Limb (tissue), 2 donors: ENCODE measurements around the gene RO60.
"Not testable (repeated sequence)": the region's sequence is repeated elsewhere in the genome, so short reads cannot be mapped to it uniquely, and the experiment has no call there.

Experiments
- DNase-seq, 2 donors: peaks; one replicate each; pipeline ENCODE4 v3.0.0-alpha.2; 2016; ENCODE audit errors: extremely low spot score in 2 of 2

Gene RO60

DNA sequence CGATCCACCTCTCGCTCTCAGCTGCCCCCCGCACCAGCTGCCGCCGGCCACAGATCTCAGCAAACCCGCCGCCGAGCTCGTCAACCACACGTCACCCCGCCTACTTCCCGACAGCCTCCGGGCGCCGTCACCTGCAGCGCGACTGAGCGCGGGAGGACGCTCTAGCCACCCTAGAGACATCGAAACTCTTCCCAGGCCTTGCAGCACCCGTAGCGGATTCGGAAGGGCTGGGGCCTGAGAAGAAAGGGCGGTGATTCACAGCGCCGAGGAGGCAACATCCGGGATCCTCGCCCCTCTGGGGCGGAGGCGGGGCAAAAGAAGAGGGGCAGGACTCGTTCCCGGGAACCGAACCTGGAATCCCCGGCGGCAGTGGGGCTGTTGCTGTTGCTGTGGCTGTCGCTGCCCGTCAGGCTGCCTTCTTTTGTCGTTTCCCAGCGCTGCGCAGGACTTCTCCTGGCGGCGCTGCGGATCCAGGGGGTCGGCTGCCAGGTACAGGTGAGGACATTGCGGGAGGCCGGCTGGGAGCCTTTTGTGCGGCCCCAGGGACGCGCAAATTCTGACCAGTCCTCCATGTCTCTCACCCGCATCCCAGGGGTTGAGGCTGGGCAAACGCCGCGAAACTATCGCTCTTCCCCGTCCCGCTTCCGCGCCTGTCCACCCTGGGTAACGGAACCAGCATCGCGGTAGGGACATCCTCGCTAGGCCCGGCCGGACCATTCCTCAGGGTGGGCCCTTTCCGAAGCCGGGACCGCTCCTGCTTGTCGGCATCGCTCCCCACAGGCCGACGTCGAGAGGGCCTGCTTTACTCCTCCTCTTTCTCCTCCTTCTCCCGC lies at the start of gene RO60, which contains the start of gene UCHL5:
Gene RO60, plus strand, starts transcription at position 331 of the 833 bp plus-strand sequence. CDS start 9,443 bp downstream, outside the sequence.
Gene UCHL5, minus strand, starts transcription at position 79 of the 833 bp plus-strand sequence. CDS start 100 bp downstream, outside the sequence.
- peak; percentile 97 for DNase-seq

DNA sequence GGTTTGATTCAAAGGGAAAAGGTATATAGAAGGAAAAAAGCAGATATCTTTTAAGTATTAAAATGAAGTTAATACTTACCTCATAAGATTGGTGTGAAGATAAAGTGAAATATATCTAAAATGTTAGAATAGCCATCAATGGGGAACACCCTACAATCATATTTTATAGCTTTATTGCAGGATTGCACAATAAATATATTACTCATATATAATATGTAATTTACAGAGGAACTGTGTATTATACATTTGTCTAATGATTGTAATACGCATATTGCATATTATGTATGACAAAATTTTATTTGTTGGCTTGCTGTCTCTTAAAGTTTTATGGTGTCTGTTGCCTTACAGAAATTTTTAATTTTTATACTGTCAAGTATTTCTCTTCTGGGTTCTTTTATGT lies 48.0 kb upstream of the RO60 start:
- no peak for DNase-seq

DNA sequence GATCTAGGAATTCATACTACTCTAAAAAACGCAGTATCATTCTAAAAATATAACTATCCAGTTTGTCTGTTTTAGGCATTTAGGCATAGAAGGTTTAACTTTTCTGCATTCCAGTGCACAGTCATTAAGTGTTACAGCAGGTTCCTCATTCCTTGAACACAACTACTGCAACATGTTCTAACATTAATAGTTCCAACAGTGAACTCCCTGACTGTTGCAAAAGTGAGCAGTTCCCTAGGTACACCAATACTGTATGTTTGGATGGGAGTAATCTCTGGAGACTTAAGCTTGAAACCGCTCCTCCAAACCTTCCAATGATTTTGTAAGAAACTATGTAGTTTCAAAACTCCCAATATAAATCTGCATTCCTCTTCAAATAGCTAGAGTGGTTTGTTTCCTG lies 46.4 kb upstream of the RO60 start:
- peak in 1 of 2 donors; percentile 30 for DNase-seq

DNA sequence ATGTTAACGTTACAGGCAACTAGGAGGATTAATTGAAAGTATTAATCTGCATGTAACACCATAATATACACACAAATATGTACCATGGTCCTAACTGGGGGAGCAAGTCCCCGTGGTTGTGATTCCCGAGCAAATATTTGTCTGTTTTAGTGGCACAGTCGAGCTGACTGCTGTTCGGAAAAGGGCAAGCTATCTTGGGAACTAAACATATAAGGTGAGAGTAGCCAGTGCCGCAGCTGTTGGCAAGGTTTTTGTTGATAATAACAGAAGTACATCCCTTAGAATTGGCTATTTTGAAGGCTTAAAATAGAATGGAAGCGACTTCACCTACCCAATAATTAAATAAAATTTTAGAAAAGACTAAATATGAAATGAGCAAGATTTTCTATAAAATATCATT lies 45.7 kb upstream of the RO60 start:
- no peak for DNase-seq

DNA sequence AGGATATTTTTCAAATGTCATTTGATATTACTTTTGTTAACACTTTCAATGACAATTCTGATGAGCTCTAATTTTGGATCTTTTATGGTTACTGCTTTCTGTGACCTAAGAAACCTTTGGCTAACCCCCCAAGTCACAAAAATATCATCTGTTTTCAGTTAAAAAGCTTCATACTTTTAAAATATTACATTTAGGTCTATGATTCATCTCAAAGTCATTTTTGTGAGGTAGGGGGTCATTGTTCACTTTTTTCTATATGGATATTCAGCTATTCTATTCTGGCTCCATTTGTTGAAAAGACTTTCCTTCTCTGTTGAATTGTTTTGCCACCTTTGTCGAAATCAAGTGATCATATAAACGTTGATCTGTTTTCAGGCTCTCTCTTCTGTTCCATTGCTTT lies 45.0 kb upstream of the RO60 start:
- DNase-seq: no peak

DNA sequence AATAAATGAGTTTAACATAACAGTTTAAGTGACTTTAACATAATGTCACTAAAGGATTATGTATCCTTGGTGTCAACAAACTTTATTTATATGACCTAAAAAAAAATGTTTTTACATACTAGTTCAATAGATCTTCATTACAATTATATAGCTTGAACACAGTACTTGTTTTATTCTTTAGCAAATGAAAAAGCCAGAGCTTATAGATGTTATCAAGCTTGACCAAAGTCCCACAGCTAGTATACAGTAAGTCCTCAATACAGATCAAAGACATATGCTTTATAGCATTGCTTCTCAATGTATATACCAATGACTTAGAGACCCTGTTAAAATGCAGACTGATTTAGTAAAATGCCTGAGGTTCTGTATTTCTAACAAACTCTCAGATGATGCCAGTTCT lies 42.6 kb upstream of the RO60 start:
- no peak for DNase-seq

DNA sequence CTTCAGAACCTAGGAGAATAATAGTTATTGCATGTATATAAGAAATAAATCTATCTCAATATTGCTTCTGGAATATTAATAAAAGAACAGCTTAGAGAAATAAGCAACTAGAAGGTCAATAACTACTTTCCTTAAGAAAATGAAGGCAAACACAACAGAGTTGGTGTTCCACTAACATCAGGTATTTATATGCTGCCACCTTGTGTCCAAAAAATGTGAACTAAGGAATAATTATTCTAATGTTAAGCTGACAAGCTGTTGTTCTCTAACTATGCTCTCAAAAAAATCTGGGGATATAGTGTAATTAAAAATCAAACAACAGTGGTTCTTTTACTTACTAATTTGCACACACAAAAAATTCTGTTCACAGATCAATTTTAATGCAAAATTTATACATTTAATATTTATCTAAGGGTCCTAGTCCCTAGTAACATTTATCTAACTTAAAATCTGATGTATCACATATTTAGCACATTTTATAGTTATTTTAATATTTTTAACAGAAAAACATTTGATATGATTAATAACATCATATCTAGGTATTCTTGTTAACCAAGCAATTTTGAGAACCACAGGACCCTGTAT lies 39.9 kb upstream of the RO60 start:
- DNase-seq: peak in 1 of 2 donors; percentile 72

DNA sequence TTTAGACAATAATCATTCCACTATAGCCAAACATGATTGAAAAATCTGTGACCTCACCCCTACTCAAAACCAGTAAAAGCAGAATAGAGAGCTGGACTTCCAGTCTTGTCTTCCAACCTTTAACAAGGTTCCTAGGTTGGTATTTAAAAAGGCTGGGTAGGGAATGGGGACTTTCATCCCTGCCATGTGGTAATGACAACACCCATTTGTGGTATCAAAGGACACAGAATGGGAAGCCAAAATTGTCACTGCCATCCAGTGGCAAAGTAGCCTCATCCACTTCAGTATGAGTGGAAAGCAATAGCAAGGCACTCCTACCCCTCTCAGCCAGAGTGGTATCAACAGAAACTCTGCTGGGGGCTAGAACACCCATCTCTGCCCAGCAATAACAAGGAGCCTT lies 34.2 kb upstream of the RO60 start:
- no peak for DNase-seq

DNA sequence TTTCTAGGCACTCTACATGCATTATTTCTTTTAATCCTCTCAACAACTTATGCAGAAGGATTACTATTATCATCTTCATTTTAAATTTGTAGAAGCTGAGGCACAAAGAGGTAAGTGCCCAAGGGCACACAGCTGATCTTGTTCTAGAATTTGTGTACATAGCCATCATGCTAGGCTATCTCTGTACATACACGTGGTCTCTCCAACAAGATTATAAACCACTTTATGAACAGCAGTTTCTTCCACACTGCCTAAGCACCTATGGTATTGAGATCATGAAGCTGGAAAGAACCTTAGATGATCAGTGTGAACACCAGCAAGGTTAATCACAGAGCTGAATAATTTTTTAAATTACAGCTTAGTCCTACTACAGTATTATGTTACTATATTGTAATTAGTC lies 29.1 kb upstream of the RO60 start:
- no peak for DNase-seq

DNA sequence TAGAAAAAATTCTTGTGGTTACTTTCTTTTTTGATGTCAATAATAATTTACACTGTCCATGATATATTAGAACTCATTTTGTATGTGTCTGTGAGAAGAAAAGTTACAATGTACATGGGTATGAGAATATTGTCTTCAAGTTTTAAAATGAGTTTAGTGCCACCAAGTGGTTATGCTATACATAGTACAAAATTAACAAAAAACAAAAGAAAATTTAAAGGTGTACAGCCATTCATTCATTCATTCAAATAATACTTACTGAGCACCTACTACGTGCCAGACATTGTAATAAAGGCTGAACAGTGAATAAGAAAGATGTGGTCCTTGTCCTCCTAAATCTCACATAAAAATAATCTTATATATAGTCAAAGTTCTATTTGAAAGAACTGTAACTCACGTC lies 28.0 kb upstream of the RO60 start:
- DNase-seq: peak in 1 of 2 donors; percentile 32

DNA sequence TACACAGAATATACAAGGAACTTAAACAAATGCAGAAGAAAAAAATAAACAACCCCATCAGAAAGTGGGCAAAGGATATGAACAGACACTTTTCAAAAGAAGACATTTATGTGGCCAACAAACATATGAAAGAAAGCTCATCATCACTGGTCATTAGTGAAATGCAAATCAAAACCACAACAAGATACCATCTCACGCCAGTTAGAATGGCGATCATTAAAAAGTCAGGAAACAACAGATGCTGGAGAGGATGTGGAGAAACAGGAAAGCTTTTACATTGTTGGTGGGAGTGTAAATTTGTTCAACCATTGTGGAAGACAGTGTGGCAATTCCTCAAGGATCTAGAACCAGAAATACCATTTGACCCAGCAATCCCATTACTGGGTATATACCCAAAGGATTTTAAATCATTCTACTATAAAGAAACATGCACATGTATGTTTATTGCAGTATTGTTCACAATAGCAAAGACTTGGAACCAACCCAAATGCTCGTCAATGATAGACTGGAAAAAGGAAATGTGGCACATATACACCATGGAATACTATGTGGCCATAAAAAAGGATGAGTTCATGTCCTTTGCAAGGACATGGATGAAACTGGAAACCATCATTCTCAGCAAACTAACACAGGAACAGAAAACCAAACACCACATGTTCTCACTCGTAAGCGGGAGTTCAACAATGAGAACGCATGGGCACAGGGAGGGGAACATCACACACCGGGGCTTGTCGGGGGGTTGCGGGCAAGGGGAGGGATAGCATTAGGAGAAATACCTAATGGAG lies 26.6 kb upstream of the RO60 start:
- DNase-seq: not testable (repeated sequence)

DNA sequence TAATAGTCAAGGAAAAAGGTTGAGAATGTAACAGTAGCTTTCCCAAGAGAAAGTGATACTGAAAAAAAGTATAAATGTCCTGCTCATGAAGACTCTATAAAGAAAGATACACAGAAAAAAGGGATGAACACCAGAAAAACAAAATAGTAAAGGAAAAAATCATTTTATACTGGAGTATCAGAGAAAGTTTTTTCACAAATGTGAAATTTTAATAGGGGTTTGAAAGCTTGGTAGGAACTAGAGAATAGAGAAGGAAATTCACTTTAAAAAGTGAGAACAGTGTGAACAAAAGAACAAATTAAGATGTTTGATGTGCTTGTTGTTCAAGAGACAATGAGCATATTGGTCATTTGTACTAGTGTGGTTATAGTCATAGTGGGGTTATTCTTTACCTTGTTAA lies 25.8 kb upstream of the RO60 start:
- DNase-seq: no peak

DNA sequence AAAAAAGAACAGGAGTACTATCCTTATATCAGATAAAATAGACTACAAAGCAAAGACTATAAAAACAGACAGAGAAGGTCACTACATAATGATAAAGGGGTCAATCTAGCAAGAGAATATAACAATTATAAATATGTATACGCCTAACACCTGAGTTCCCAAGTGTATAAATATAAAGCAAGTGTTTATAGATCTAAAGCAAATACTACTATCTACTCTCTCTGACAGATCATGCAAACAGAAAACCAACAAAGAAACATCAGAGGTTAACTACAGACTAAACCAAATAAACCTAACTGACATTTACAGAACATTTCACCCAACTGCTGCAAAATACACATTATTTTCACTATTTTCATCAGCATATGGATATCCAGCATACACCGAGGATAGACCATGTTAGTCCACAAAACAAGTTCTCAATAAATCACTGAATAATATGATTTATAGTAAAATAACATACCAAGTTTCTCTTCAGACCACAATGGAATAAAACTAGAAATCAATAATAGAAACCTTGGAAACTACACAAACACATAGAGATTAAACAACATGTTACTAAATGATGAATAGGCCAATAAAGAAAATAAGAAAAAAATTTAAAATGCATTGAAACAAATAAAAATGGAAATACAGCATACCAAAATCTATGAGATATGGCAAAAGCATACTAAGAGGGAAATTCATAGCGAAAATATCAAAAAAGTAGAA lies 22.9 kb upstream of the RO60 start:
- no peak for DNase-seq

DNA sequence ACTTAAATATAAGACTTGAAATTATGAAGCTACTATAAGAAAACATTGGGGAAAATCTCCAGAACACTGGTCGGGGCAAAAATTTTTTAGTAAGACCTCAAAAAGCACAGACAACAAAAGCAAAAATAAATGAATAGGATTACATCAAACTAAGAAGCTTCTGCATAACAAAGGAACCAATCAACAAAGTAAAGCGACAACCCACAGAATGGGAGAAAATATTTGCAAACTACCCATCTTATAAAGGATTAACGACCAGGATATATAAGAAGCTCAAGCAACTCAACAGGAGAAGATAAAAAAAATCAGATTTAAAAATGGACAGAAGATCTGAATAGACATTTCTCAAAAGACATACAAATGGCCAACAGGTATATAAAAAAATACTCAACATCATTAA lies 19.4 kb upstream of the RO60 start:
- no peak for DNase-seq

DNA sequence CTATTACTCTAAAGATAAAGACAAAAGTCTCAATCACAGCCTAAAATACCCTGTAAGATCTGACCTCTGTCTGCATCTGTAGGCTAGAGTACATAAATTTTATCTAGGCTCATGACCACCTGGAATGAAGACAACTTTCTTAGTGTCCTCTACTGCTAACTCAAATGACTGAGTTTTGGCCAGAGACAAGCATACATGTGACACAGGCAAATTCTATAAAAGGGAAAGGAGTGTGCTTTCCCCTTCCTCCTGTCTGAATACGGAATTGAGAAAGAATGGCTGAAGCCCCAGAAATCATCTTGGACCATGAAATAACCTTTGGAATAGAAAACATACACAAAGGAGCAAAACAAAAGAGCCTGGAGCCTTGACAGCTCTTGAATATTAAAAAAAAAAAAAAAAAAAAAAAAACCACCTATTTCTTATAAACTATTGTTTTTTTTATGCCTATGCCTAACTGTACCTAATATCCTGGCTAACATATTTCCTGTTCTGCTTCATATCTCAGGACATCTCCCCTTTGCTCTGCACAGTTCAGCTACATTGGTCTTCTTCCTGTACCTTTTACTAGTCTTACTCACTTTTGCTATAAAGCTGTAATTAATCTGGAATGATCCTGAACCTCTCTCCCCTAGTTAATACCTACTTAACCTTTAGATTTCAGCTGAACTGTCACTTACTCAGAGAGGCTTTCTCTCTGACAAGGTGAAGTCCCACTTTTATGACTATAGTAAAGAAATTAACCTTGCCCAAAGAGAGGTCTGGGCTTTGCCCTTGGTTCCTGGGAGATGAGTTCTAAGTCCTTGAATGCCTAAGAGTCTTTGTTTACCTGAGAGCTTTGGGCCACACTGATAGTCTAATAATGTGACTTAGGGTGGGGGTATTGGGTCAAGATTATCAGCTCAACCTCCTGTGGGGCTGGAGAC lies 16.4 kb upstream of the RO60 start:
- DNase-seq: no peak

DNA sequence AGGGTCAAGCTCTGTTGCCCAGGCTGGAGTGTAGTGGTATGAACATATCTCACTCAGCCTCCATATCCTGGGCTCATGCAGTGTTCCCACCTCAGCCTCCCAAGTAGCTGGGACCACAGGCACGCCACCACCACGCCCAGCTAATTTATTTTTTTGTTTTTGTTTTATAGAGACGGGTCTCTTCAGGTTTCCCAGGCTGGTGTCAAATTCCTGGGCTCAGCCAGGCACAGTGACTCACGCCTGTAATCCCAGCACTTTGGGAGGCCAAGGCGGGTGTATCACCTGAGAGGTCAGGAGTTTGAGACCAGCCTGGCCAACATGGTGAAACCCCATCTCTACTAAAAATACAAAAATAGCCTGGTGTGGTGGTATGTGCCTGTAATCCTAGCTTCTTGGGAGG lies 10.5 kb upstream of the RO60 start:
- DNase-seq: not testable (repeated sequence)

DNA sequence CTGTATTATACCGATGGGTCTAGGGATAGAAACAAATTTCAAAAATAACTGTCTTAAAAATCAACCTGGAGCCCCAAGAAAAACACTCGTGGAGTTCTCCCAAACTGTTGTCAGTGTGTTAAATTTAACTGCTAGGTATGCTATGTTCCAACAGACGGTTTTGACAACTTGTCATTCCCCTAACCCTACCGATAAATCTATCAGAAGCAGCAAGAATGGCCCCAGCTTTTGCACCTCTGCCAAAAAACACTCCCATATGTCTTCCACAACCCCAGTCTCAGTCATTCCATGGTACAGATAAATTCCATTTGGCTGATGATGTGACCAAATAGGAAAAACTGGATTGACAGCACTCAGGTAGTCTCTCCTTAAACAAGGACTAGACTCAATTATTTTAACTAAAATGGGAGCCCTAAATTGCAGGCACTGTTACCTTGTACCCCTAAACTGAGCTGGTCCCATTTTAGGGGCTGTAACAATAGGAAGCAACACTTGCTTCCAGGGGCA lies 5.2 kb upstream of the RO60 start:
- no peak for DNase-seq

DNA sequence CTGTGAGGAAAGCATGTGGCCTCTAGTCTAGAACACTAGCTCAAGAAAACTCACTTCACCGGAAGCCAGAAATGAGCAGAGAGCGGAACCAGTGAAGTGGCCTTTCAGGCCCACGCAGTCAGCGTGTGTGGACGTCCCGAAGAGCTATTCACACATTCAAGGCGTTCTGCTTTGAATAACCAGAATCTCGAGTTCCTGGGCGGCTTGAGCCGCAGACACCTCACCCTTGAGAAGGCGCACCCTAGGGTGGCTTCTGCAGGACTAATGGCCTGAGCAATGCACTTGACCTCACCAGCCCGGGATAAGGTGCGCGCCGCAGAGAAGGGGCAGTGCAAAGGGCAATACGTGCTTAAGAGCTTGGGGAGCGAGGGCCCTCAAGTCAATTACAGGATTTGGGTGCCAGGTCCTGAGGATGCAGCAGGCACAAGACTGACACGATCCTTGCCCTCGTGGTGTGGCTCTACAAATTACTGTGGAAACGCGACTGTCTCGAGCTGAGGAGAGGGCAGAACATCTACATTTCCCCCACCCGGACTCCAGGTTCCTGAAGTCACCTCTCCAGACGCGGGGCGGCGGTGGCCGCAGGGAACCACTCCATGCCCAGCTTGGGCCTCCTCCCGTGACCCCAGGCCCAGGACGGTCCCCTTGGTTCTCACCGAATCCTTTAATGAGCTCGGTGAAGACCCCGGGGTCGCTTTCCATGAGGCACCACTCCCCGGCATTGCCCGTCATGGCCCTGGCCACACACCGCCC lies 707 bp upstream of the RO60 start:
- peak; percentile 7 to 60 for DNase-seq

DNA sequence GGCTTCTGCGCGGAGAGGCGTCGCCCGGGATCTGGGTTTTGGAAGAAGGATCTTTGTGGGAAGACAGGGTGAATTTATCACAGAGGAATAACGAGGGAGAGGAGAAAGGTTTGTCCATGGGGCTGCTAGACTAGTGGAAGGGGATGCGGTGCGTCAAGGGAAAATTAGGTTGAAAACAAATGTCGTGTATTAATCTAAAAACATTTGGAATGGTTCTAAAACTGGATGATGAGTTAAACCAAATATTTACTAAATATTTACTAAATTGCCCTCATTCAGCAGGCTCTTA lies 647 bp downstream of the RO60 start:
- no peak for DNase-seq

DNA sequence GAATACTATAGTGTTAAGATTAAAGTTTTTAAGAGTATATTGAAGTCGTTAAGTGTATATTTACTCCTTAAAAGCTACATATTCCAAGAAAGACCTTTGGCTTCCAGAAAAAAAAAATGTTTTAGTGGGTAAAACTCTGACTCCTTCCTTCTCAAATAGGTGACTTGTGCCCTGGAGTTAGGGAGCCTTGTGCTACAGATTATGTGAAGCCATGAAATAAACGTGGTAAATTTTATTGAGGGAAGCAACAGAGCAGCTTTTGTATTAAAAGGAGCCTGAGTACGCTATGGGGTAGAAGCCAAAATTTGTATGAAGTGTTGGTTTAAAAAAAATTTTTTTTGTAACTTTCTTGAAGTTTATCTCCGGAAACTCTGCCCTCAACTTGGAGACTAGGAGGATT lies 994 bp downstream of the RO60 start:
- DNase-seq: no peak
